GM19452 (cell line): Measurements from ENCODE around the gene HDGFL3.
"Not testable (repeated sequence)": the region's sequence is repeated elsewhere in the genome, so short reads cannot be mapped to it uniquely, and the experiment has no call there.

Experiments
- ATAC-seq: cut with Tn5 transposase; IDR thresholded peaks from one replicate; pipeline ENCODE4 v1.9.1; 2021; ENCODE audit not compliant: unreplicated experiment

Gene HDGFL3

GRCh38 chr15:83194528-83194927, 13.1 kb downstream of the HDGFL3 start:
- no peak for ATAC-seq

DNA sequence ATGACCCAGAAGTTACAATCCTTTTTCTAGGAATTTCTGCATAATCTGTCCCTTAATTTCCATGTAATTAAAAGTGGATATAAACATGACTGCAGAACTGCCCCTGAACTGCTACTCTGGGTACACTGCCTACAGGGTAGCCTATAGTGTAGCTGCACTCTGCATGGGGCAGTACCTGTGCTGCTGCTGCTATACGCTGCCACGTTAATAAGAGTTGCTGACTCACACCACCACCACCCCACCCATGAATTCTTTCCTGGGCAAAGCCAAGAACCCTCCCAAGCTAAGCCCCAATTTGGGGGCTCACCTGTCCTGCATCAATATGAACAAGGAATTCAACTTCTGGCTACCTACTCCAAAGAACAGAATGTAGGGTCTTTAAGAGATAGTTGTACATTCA, 13.9 kb downstream of the HDGFL3 start:
- ATAC-seq = no peak

DNA sequence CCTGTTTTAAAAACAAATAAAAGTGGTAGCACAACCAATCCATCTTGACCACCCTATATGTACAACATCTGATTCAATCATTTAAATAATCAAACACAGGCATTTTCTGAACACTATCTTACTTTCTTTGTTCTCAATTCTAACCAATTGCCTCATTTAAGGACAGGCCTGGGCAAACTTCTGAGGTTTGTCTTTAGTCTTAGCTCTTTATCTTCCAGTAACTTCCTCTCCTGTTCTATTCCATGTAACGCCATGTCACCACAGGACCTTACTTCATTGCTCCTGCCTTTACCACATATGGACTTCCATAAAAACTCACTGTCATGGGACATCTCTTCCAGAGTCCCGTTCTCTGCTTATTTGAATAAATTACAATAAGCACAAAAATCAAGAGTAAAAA, 14.9 kb downstream of the HDGFL3 start:
- no peak for ATAC-seq

DNA sequence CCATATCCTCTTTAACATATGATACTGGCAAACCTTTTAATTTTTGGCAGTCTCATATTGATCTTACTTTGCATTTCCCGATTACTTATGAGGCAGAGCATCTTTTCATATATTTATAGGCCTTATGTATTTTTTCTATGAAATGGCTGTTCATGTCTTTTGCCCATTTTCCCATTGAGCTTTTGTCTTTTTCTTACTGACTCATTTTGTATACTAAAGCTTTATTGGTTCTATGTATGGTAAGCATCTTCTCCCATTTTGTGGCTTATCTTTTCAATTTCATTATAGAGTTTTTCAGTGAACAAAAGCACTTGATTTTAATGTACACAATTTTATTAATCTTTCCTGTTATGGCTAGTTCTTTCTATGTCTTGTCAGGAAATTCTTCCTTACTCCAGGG, 17.2 kb downstream of the HDGFL3 start:
- no peak for ATAC-seq

- ATAC-seq = no peak
Observed at GRCh38 chr15:83185561-83185960, 22.1 kb downstream of the HDGFL3 start.

DNA sequence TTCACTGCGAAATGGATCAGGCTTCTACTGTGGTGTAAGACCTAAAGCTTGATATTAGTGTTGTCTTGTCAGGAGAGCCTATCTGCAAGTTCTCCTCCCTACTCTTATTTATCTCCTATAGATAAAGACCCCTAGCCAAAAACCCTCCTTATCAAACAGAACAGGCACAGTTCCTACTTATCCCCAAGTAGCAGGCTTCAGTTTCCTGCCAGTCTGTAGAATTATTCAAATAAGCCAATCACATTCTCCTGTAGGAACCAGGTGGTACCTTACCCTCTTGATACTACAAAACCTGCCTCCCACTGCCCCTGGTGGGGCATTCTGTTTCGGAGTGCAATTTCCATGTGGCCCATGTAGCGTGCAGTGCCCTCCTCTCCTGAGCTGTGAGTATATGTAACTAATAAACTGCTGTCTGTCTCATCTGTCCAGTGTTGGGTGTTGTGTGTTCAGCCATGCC, 28.7 kb downstream of the HDGFL3 start:
- ATAC-seq = no peak

DNA sequence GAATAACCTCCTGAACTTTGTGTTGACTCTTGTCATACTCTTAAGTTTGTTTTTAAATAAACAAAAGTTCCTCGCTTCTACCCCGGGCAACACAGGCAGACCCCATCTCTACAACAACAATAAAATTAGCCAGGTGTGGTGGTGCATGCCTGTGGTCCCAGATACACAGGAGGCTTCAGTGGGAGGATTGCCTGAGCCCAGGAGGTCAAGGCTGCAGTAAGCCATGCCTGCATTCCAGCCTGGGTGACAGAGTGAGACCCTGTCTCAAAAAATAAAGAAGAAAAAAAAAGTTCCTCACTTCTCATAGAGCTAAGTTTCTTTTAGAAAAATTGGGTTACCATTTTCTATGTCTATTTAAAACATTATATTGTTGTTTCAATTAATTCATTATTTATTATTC, 29.2 kb downstream of the HDGFL3 start:
- ATAC-seq = no peak

GRCh38 chr15:83174891-83175290, 32.7 kb downstream of the HDGFL3 start:
- ATAC-seq = no peak

DNA sequence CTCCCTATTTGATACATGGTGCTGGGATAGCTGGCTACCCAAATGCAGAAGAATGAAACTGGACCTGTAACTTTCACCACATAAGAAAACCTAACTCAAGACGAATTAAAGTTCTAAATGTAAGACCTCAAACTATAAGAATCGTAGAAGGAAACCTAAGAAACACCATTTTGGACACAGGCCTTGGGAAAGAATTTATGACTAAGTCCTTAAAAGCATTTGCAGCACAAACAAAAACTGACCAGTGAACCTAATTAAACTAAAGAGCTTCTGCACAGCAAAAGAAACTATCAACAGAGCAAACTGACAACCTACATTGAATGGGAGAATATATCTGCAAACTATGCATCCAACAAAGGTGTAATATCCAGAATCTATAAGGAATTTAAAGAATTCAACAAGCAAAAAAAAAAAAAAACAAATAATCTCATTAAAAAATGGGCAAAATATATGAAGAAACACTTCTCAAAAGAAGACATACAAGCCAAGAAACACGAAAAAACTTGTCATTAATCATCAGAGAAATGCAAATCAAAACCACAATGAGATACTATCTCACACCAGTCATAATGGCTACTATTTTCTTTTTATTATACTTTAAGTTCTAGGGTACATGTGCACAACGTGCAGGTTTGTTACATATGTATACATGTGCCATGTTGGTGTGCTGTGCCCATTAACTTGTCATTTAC, 37.0 kb downstream of the HDGFL3 start:
- ATAC-seq = no peak

DNA sequence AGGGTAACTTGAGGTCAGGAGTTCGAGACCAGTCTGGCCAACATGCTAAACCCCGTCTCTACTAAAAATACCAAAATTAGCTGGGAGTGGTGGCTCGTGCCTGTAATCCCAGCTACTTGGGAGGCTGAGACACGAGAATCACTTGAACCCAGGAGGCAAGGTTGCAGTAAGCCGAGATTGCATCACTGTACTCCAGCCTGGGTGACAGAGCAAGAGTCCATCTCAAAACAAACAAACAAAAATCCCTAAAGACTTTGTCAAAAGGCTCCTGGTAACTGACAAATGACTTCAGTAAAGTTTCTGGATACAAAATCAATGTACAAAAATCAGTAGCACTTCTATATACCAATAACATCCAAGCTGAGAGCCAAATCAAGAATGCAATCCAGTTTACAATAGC, 38.0 kb downstream of the HDGFL3 start:
- not testable (repeated sequence) for ATAC-seq

DNA sequence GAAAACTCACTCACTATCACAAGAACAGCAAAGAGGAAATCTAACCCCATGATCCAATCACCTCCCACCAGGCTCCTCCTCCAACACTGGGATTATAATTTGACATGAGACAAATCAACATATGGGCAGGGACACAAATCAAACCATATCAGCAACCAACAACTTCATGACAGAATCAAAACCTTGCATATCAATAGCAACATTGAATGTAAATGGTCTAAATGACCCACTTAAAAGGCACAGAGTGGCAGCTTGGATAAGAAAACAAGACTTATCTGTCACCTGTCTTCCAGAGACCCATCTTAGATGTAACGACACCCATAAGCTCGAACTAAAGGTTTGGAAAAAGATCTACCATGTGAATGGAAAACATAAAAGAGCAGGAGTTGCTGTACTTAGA, 40.8 kb downstream of the HDGFL3 start:
- ATAC-seq = no peak

- ATAC-seq = no peak
Observed at GRCh38 chr15:83166218-83166617, 41.4 kb downstream of the HDGFL3 start.

DNA sequence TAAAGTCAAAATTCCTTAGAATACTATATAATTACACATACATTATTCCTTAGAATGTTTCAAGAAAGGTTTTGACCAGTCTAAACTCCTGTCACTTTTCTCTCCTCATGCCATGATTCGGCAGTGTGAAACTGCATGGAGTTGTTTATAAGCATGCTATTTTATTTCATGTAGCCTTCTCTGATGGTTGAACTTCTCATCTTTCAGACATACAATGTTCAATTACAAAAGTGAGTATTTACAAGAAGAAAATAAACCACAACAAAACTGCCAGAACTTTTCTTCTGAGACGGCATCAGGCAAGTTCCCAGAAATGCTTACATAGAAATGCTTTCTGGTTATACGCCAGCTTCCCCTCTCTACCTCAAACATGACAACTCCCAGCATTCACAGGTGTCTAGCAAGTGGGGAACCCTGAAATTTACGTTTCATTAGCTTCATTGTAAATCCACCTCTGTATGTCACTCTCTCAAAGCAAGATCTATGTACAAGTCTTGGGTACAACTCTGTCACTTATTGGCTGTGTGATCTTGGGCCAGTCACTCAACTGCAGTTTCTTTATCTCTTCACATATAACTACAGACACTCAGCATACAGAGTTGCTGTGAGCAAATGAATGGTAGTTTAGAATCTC, 42.7 kb downstream of the HDGFL3 start:
- ATAC-seq = no peak

DNA sequence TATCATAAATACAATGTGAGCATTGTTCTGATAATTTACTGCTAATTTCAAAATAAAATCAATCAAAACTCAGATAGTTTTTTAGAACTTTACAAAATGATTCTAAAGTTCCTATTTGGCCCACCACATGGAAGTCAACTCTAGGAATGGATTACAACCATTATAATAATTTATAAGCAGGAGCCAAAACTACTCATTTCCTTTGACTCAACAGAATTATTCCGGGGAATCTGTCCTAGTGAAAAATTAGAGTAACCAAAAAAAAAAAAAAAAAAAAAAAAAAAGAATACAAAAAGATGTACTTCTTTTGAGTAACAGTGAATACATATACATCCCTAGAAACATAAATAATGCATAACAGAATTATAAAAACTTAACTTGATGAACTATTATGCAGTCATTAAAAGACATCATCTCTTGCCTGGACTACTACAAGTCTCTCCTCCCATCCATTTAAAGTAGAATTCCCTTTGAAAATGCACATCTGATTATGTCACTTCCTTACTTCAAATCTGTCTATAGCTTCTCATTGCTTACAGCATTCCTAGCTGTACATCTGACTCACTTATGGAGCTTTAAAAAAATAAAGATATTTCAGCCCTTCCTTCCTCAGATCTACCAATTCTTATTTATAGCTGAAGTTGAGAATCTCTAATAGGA, 43.4 kb downstream of the HDGFL3 start:
- no peak for ATAC-seq

DNA sequence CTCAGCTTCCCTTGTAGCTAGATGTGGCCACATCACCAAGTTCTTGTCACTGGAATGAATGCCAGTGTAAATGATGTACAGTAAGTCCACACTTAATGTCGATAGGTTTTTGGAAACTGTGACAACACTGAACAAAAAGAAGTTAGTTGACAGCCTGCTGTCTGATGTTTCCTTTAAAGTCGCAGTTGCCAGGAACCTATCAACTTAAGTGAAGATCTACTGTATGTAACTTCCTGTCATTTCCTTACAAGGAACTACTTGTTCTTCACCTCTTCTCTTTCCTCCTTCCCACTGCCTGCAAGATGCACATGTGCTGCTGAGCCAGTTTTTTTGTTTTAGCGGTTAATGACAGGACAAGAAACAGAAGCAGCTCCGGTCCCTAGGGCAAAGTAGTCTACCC, 44.6 kb downstream of the HDGFL3 start:
- no peak for ATAC-seq

GRCh38 chr15:83160741-83161140, 46.9 kb downstream of the HDGFL3 start:
- ATAC-seq = no peak

DNA sequence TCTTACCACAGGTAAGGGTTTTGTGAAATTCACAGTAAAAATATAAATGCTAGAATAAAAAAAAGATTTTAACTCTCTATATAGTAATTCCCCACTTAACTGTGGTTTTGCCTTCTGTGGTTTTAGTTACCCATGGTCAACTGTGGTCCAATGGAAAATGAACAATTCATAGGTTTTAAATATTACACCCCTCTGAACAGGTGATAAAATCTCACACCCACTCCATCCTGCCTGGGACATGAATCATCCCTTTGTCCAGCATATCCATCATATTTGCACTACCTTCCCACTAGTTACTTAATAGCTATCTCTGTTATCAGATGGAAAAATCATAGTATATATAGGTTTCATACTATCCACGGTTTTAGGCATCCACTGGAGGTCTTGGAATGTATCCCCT, 49.2 kb downstream of the HDGFL3 start:
- ATAC-seq = no peak

DNA sequence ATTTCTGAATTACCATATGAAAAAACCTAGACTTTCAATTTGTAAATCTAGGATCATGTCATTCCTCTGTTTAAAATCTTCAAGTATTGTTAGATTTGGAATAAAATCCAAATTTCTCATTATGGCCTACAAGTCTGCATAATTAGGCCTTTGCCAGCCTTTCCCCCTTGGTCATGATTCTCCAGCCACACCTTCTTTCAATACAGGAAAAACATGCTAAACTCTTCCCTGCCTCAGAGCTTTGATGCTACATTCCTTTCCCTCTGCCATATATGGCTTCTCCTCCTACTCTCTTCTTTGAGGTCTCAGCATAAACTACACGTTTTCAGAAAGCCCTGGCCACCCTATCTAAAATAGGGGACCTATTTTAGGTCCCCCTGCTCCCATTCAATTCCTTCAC, 51.7 kb downstream of the HDGFL3 start:
- no peak for ATAC-seq

DNA sequence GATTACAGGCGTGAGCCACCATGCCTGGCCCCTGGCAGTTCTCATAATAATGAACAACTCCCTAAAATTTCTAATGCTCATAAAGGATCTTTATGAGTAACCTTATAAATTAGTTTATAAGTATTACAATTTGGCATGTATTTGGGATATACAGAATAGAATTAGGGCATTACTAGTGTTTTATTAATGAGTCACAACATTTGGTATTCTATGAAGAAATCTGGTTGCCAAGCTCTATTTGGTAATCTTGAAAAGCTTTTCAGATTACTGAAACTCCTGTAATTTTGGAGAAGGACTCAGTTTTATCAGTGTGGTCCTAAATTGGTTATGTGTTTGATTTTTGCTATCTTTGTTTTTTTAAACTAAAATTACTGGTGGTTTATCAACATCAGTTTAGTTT, 54.3 kb downstream of the HDGFL3 start:
- ATAC-seq = no peak

- ATAC-seq = no peak
Observed at GRCh38 chr15:83144771-83145170, 62.9 kb downstream of the HDGFL3 start.

- ATAC-seq = not testable (repeated sequence)
Observed at GRCh38 chr15:83142151-83142550, 65.5 kb downstream of the HDGFL3 start.

DNA sequence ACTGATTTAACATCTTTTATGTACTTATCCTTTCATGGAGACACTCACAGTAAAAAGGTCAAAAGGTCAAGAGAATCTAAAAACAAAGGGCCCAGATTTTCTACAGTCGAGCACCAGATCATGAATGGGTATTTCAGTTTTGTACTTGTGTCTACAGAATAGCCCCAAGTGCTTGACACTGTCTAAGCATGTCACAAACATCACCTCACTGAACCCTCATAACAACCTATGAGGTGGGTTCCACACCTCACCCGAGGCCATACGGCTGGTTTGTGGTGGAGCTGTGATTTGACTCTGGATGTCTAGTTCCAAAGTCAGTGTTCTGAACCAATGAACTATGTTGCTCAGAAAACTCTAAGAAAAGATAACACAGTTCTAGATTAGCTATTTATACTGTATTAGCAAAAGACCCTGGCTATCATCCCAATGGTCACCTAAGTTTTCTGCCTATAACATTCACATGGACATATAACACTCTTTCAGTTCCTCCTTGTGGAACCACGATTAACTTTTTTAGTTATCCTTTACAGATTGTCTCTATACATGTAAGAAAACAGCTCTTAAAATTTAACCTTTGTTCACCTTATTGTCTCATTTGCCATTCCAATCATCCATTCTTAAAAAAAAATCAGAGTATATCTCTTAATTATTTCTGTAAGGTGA, 74.6 kb downstream of the HDGFL3 start:
- peak; percentile 63 for ATAC-seq
